ENCODE results near the gene NCBP1.

- TF ChIP-seq TAF1 (IDR thresholded peaks at IDR 0.05; ENCODE audit: borderline replicate concordance, insufficient read depth, low read length) (no peak), POLR2AphosphoS5 (IDR thresholded peaks at IDR 0.05; ENCODE audit: low read depth, low read length) (no peak), SIN3A (IDR thresholded peaks at IDR 0.05; ENCODE audit: borderline replicate concordance, insufficient read depth, low read length) (no peak), REST (IDR thresholded peaks at IDR 0.05; ENCODE audit: insufficient read depth in 1 of 2, low read depth in 2 of 2, low read length in 2 of 2) (no peak)
Observed at GRCh38 chr9:97695390-97695789, 61.8 kb downstream of the NCBP1 start.
